Cortex of kidney (tissue), 1 donor: ENCODE measurements around the gene SYNJ2.

Source experiments
- DNase-seq: peaks from one replicate; lab custom pipeline; 2025; lab: John Stamatoyannopoulos, UW

Gene SYNJ2

GRCh38 chr6:157982102-157982562, 469 bp downstream of the SYNJ2 start:
- DNase-seq: no peak

- DNase-seq: no peak
These were observed 1.1 kb downstream of the SYNJ2 start for GRCh38 chr6:157982563-157983405.

DNA sequence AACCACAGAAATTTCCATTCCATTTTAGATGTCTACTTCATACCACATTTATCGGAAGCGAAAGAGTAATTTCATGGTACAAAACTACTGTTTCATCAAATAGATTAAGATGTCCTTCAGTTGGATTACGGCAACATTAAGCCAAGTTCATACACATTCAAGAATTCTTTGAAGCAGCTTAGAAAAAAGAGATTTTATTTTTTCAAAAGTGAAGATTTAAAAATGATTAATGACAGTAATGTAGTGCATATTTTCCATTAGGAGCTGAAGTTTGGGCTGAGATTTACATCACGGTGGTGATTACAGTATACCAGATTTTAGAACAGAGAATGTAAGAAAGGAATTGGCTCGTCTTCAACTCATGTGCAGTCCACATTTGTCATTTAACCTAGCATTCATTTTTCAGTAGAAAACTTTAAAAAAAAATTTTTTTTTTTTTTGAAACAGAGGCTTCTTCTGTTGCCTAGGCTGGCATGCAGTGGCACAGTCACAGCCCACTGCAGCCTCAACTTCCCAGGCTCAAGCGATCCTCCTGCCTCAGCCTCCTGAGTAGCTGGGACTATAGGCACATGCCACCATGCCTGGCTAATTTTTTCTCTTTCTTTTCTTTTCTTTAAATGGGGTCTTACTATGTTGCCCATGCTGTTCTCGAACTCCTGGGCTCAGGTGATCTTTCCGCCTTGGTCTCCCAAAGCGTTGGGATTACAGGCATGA, 1.9 kb downstream of the SYNJ2 start:
- no peak for DNase-seq

DNA sequence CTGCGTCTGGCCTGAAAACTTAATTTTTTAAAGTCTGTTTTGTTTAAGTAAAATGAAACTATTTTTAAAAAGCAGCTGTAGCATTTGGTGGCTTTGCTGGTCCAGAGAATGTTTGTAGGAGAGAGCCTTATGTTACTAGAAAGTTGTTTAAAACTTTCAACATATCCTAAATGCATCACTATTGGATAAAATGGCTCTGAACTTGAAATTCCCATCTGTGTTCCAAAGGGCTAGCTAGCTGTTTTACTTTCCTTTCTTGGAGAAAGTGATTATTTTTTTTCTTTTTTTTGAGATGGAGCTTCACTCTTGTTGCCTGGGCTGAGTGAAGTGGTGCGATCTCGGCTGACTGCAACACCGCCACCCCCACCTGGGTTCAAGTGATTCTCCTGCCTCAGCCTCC, 2.5 kb downstream of the SYNJ2 start:
- no peak for DNase-seq

DNA sequence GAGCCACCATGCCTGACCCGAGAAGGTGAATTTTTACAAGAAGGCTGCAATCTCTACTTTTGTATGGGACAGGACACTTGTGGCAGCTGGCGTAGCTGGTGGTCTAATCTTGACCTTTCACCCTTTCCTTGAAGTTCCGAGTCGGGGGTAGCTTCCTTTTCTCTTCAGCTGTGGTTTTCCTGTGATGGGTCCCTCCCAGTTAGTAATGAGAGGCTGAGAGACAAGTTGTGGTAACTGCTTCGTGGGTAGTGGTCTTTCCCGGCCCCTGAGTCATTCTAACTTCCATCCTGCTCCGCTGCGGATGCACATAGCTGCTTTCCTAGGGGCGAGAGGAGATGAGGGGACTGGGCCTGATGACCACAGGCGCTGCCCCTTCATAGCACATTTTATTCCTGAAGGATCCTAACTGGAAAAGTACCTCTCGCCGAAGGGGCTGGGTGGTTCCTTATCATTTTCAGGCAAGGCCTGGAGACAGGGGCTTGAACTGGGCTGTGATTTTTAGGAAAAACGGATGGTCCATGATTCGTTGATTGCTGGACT, 3.1 kb downstream of the SYNJ2 start:
- DNase-seq: no peak

DNA sequence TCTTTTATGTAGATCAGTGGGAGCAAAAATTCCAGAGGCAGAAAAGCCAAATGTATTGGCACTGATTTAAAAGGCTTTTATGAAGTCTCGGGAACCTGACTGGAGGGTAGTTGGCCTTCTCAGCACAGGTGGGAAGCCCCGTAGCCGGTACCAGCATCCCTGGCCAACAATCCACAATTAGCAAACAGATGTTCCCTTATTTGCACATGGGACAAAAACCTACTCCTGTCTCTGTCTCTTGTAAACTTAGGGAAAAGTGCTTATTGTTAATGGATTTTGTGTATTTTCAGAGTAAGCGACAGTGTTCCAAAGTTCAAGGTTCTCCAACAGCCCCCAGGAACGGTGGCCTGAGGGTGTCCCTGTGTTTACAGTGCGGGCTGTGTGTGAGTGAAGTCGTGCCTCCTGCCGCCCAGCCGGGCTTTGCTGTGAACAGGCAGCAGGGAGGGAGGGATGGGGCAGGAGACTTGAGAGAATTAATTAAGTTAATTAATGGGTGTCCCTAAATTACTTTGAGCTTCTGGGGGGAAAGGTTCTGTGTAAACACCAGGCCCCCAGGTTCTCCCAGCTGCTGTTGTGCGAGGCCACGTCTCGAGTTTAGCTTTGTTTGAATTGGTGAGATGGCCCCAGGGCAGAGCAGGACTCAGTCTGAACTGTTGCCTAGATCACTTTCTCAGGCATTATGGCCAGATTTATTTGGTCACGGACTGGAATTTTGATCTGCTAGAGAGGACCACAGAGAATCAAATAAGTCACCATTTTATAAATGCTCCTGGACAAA, 3.9 kb downstream of the SYNJ2 start:
- no peak for DNase-seq

DNA sequence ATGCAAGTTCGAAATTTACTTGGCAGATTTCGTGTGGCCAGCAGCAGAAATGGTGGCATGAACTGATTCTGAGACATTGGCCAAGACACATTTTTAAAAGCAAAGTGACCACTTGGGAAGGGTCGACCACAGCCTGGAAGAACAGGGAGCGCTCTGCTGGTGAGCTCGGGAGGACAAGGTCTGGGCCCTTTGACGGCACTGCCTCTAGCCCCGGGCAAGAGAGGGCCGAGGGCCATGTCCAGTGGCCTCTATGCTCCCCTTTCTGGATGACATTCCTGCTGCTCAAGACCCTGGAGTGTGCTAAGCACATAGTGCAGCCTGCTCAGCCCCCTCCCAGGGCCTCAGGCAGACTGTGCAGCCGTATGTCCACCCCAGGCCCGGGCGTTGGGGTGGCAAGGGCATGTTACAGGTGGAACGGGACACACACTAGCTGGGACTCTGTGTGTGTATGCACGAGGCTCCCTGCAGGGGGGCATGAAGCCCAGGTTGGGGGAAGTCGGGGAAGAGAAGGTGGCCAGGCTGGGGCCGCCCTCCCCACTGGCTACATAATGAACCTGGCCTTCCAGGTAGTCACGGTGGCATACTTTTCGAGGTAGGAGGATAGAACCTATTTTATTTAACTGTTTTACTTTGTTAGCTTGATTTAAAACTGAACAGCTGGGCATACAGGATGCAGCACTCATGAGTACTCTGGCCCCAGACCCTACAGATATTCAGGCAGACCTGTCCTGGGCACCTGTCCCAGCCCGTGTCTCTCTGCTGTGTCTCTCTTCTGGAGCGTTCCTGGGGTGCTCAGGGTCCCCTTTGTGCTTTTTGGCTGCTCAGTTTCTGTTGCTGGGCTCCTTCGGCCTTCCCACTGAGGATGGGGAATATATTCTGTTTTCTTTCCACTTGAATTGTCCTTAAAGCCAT, 6.4 kb downstream of the SYNJ2 start:
- DNase-seq: no peak

- no peak for DNase-seq
These were observed 7.0 kb downstream of the SYNJ2 start for GRCh38 chr6:157988700-157989063.

DNA sequence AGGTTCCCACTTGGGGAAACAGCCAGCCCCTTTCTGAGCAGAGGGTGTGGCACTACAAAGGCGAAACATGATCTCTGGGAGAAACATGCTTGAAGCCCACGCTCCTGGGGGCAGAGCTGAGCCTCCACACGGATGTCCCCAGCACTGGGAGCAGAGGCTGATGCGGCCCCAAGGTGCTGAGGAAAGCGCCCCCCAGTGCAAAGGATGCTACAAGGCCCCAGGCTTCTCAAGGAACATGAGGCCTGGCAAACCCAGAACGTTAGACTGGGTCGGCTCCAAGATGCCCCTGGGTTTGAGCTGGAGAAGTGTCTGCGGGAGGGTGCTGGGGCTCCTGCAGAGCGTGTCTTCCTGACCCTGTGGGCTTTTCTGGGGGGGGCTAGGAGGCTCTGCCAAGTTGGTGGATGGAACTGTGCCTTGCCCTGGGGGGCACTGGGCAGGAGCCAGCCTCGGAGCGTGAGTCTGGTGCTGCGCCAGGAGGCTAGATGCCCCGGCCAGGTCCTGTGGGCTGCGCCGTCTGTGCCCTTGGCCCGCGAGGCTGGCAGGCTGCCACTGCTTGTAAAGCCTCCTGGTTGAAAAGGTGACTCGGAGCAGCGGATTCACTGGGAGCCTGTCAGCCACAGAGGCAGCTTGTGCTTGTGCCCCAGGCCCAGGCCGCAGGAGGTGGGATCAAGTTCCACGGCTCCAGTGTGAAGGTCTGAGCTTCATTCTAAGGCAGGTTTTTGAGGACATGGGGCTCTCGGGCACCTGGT, 8.1 kb downstream of the SYNJ2 start:
- no peak for DNase-seq

GRCh38 chr6:157990321-157991066, 8.8 kb downstream of the SYNJ2 start:
- no peak for DNase-seq

- DNase-seq: no peak
These were observed 9.4 kb downstream of the SYNJ2 start for GRCh38 chr6:157991067-157991432.

DNA sequence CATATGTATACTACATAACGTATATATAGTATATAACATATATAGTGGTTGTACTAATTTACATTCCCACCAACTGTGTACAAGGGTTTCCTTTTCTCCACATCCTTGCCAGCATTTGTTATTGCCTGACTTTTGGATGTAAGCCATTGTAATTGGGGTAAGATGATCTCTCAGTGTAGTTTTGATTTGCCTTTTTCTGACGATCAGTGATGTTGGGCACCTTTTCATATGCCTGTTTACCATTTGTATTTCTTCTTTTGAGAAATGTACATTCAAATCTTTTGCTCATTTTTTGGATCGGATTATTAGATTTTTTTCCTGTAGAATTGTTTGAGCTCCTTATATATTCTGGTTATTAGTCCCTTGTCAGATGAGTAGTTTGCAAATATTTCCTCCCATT, 11.4 kb downstream of the SYNJ2 start:
- no peak for DNase-seq

- no peak for DNase-seq
These were observed 12.6 kb downstream of the SYNJ2 start for GRCh38 chr6:157994125-157994795.

DNA sequence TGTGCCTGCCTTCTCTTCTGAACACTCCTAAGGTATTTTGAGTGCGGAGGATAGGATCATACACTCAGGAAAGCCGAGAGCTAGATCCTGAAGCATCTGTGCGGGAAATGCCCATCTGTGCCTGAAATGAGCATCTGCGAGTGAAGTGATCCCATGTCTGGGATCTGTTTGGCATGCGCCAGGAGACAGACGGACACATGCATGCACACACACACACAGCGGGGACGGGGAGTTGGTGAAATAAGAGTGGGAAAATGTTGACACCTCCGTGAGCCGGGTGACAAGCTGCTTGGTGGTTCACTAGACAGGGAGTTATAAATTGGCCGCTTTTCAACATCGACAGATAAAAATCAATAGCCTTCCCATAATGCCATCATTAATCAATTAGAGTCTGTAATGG, 13.8 kb downstream of the SYNJ2 start:
- DNase-seq: no peak

- no peak for DNase-seq
These were observed 14.6 kb downstream of the SYNJ2 start for GRCh38 chr6:157996201-157996712.

GRCh38 chr6:157996918-157997702, 15.4 kb downstream of the SYNJ2 start:
- DNase-seq: no peak

- no peak for DNase-seq
These were observed 16.4 kb downstream of the SYNJ2 start for GRCh38 chr6:157997893-157998608.
